ENCODE results near the gene SYT7.
A peak's percentile ranks its signal among the peaks of the same experiment; 100 is the strongest.
"Not testable (repeated sequence)": the region's sequence is repeated elsewhere in the genome, so short reads cannot be mapped to it uniquely, and the experiment has no call there.

Gene SYT7

DNA sequence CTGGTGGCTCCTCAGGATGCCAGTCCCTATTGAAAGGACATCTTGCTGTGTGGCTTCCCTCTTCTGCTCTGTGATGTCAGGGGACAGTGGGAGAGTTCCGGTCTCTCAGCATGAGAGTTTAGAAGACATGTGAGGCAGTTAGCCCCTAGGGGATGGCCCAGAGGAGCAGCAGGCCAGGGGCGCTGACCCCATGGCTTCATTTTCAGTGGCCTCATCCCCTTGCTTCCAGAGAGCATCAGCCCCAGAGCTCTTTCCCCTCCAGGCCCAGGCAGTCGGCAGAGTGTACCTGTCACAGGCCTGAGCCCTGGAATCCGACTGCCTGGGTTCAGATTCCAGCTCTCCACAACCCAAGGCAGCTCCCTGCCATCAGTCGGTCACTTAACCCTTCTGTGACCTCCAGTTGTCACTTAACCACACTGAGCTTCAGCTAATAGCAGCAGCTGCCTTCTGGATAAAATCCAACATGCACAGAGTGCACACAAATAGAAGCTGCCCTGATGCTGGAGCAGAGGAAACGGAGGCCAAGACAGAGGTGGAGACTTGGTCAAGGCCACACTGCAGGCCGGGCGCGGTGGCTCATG is 86.4 kb downstream of the SYT7 start:
- no peak for DNase-seq

DNA sequence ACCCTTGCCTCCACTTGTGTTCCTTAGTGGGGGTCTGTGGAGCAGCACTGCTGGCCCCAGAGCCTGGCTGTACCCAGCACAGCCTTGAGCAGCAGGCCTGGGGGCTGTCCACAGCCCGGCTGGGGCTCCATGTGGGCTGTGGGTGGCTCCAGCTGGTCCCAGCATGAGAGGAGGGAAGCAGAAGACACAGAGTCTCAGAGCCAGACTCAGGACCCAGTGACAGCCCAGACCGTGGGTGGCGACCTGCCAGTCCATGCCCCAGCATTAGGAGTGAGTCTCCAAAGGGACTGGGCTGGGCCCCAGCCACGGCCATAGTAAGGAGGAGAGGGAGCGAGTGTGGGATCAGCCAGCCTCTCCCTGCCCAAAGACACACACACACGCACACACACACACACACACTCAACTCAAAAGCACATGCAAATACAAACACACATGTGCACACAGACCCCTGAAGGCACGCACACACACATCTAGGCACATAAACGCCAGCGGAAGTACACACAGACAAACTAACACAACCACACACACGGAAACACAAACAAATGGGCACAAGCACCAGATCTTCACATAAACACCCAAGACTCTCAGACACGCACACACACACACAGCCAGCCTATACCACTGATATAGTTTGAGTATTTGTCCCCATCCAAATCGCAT is 89.0 kb downstream of the SYT7 start:
- DNase-seq, result no peak

DNA sequence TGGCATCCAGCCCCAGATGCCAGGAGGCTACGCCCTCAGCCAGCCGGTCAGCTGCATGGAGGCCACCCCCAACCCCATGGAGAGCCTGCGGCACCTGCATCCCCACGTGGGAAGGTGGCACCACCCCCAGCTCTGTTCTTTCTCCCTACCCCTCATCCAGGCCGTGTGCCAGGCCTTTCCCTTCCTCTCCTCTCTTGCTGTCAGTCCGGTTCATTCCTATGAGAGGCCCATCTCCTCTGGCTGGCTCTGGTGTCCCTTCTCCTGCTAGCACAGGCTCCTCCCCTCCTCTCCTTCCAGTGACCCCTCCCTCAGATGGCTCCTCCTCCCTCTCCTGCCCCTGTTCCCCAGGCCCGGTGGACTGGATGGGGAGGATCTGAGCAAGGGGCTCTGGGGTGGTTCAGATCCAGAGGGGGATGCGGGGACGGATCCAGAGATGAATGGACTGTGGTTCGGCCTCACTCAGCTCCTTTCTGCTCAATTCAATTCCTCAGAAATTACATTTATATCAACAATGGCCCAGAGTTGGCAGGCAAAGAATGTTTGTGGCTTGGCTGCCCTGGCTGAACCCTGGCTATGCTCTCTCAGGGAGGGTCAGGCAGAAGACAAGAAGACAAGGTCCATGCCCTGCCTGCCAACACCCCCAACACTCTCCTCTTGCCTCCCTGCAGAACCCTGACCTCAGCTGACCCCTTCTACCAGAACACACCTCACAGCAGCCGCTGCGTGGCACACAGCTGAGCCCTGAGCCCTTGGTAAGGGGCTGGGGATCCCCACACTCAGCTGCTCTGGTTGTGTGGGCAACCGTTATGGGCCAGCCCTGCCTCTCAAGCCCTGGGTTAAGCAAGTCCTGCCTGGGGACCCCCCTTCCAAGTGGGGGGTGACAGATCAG is 90.8 kb downstream of the SYT7 start:
- no peak for DNase-seq

DNA sequence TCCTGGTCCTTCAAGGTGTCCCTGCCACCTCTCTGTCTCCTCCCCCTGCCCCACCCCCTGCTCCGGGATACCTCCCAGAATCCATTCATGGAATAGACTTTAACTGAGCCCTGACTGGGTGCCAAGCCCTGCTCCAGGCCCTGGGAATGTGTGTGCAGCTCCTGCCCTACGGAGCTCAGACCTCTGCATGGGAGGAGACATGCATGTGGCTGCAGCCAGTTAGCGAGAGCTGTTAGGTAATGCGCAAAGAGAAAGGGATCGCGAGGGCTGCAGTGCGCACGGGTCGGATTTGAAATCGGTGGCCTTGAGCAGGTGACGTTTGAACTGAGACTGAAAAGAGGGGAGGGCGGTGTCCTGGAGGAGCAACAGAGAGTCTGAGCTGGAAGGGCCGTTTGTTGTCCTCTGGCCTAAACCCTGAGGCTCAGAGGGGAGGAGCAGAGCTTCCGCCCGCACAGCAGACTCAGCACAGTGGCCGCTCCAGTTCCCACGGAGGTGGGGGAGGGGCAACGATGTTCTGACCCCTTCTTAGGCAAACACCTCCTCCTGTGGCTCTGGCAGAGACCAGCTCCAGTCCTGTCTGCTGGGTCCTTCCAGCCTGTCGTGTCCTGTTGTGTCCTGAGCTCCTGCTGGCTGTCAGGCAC is 92.1 kb downstream of the SYT7 start:
- no peak for DNase-seq

DNA sequence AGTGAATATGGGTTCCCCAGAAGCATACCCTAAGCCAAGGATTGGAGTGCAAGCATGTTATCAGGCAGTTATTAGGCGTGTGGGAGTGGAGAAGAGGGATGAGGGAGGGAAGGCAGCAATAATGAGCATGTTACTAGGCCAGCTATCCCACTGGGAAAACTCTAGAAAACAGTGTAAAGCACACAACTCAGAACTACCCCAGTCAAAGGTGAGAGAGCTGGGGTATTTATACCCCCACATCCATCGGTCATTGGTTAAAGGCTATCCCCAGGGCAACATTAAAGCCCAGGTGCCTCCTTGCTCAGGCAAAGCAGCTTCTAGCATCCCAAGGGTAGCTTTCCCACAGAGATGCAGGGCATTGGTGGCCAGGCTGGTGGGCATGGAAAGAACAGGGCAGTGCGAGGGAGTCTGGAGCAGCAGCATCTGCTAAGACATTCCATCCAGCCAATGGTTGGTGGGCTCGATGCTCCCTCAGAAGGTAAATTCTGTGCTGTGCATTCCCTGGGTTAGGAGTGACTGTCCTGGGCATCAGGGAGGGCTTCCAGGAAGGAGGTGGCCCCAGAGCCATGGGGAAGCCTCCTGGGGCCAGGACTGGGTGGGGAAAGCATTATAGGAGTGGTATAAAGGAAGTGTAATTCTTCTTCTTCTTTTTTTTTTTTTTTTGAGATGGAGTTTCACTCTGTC is 93.4 kb downstream of the SYT7 start:
- no peak for DNase-seq

DNA sequence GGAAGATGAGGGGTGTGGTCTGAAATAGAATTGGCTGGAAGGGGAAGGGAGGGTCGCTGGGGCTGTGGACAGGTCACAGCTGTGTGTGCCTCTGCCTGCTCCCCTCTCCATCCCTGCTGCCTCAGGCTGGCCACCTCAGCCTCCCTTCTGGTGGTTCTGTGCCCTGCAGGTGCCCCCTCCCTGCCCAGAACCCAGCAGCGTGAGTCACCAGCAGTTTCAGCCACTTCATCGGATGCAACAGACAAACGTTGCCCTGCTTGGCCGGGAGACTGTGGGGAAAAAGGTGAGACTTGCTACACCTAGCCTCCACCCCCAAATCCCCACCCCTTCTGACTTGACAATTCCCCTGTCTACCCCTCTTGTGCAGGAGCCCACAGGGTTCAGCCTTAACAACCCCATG is 94.1 kb downstream of the SYT7 start:
- no peak for DNase-seq

DNA sequence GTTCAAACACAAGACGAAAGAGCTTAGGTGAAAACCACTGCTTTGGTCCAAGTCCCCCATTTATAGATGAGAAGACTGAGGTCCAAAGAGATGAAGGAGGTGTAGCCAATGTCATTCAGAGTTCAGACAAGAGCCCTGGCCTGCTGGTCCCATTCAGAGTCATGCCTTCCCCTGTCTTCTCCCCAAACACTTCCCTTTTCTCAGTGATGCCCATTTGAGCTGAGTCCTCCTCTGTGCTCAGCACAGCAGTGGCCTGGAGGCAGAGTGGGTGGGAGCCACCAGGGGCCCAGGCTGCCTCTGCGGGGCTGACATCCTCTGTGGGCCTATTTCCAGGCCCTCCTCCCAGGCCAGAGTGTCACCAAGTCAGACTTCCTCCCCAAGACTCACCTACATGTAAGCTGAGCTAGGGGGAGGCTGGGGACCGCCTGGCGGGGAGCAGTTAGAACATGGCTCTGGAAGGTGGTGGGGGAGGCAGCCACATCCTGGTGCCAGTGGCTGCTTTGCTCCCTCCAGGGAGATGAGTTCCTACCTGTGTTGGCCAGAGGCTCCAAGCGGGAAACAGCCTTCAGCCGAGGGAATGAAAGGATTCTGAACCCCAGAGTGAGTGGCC is 94.8 kb downstream of the SYT7 start:
- DNase-seq, result no peak

DNA sequence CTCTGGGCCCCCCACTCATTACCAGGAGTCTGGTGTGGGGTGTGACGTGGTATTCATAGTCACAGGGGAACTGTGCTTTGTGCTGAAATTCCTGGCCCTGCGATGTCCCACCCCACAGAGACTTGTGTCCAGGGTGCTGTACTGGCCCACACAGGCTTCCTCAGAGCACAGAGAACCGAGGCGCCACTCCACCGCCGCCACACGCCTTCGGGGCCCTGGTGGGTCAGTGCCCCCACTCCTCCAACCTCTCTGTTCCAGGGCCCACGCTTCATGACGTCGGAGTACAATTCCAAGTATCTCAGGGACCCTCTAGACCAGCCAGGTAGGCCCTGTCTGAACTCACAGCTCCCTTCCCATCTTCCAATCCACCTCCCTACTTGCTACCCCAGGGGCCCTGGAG is 95.8 kb downstream of the SYT7 start:
- DNase-seq, result no peak

DNA sequence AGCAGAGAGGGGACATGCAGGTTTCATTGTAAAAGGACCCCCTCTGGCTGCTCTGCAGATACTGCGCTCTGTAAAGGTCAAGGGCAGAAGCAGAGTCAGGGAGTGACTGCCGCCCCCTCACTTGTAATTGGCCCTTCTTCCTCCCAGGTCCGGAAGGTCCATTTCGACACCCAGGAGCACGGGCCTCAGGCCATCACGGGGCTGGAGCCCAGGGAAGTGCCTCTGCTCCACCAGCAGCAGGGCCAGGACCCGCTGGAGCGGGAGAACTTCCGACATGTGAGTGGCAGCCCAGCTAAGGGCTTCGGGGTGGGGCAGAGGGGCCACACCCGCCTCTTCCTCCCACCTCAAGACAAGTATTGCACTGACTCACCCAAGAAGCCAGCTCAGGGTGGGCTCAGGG is 96.3 kb downstream of the SYT7 start:
- no peak for DNase-seq

DNA sequence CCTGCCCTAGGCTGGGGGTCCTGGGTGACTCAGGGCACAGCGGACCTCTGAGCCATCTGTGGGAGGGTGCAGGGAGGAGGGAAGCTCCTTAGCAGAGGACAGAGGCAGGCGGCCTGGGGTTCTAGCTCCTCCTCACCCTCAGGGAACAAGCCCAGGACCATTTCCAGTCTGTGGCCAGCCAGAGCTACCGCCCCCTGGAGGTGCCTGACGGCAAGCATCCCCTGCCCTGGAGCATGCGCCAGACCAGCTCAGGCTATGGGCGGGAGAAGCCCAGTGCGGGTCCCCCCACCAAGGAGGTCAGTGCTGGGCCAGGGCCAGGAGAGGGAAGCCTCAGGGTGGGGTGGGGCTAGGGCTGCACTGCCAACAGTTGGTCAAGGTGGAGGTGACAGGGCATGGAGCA is 98.4 kb downstream of the SYT7 start:
- no peak for DNase-seq

DNA sequence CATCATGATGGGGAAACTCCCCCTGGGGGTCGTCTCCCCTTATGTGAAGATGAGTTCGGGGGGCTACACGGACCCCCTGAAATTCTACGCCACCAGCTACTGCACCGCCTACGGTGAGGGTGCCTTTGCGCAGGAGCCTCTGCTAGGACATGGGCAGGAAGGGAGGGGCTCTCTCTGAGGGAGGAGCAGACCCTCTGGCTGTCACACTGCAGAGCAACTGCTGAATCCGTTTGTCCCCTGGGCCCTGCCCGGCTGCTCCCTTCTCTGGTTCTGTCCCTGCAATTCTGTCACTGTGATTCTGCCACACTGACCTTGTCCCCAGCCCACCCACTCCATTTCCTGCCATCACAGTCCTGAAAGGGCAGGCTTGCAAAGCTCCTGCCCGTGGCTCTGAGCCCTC is 99.1 kb downstream of the SYT7 start:
- DNase-seq, result no peak

DNA sequence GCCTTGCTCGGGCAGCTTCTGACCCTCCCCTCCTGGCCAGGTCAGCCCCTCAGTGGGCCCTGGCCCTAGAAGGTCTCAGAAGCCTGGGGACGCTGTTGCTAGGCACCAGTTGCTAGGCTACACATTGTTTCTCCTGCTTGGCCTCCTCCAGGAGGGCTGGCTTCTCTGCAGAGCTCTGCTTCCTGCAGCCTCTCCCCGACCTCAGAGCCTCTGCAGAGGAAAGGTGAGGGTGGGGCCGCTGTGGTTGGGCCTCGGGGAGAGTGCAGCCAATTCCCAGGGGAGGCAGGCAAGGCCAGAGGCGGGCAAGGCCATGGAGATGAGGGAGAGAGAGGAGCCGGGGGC is 99.9 kb downstream of the SYT7 start:
- no peak for DNase-seq

DNA sequence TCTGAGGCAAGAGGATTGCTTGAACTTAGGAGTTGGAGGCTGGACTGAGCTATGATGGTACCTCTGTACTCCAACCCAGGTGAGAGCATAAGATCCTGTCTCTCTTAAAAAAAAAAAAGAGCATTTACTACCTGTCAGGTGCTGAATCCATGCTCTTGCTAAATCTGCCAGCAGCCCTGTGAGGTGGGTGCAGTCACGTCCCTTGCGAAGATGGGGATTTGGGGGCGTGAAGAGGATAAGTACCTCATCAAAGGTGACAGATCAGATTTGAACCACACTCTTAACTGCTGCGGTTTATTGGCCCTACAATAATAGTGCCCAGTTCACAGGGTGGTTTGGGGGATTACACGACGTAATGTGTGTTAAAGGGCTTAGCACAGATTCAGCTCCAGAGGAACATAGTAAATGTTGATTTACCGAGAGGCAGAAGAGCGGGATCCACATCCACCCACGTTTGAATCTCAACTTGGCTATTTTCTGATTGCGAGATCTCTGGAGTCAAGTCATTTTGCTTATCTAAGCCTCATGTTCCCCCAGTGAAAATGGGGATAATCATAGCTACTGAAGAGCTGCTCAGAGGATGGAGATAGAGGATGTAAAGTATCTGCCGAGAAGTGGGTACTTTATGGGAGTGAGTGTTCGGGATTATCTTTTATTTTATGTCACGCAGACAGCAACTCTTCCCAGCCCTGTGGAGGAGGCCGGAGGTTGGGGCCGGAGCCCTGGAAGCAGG is 100.4 kb downstream of the SYT7 start:
- DNase-seq, result no peak

DNA sequence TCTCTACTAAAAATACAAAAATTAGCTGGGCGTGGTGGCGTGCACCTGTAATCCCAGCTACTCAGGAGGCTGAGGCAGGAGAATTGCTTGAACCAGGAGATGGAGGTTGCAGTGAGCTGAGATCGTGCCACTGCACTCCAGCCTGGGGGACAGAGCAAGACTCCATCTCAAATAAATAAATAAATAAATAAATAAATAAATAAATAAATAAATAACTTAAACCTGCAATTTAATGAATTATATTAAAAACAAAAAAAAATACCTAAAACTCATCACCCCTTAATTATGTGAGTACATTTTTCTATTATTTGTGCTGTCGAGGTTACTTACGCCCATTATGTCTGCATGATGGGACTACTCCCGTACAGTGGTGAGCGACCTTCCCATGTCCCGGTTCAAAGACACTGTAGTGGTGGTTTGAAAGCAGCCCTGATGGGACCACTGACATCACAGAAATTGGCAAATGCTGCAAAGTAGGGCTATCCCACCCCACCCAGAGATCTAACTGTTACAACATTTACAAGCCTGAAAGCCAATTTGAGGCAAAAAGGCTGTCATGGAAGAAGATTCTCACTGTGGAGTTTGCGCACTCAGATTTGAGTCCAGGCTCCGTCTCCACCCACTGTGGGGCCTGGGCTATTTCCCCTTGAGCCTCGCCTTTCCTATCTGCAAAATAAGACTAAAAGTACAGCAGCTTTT is 101.4 kb downstream of the SYT7 start:
- DNase-seq, result not testable (repeated sequence)

DNA sequence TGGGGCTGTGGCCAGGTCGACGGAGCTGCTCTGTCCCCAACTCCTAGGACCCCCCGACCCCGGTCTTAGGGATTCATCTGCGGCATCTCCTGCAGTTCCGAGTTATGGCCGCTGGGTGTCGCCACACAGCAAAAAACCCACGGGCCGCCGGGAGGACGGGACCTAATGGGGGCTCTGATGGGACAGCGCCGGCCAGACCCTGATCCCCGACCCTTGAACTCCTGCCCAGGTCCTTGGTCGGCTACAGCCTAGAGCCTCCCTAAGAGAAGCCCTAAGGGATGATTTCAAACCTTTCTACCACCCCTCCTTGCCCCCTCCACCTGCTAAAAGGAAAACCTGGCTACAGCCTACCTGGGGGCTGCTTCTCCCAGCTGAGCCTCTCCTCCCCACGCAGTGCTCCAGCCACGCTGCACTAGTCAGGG is 103.1 kb downstream of the SYT7 start:
- DNase-seq, result peak; percentile 18 to 37 (median 27)

DNA sequence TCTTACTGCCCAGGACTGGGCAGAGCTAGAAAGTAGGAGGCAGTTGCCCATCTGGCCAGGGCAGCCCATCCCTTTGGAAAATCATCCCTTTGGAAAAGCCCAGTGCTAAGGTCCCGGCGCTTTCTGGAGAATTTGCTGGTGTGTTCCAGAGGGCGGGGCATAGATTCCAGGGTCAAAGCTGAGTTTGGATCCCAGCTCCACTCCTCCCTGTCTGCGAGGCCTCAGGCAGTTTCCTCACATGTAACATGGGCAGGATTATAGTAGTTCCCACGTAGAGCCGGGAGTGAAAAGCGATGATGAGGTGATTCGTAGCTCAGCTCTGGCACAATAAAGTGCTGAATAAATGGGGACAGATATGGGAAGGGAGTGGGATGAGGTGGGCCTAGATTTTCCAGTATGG is 103.8 kb downstream of the SYT7 start:
- DNase-seq, result no peak

DNA sequence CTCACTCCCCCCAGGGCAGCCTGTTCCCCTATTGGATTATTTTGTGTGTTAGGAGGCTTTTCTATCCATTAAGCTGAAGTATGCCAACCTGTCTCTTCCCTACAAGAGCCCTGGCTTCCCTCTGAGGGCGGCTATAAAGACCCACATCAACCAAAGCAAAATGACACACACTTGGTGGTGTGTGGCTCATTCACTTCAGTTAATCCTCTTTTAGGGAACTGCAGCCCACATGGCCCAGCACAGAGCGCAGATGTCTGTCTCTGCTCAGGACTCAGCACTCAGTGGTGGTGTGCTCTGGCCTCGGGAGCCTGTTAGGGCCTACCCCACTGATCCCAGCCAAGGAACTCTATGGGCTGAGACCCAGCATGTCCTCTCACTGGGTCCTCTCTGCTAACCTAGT is 104.5 kb downstream of the SYT7 start:
- no peak for DNase-seq

DNA sequence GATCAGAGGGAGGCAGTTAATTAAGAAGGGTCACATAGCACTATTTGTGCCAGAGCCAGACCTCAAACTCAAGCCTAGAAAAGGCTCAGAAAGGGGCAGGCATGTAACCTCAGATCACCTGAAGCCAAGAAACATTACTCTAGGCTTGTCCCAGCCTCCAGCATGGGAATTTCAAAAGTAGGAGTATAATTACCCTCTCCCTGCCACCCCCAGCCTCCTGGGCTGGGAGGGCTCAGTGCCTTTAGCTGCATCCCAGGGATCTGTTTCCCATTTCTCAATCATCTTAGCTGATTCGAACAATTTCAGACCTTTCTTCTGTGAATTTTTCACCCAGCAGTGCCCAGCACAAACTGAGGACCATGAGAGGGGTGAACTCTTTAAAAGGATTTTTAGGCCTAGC is 105.4 kb downstream of the SYT7 start:
- DNase-seq, result no peak

DNA sequence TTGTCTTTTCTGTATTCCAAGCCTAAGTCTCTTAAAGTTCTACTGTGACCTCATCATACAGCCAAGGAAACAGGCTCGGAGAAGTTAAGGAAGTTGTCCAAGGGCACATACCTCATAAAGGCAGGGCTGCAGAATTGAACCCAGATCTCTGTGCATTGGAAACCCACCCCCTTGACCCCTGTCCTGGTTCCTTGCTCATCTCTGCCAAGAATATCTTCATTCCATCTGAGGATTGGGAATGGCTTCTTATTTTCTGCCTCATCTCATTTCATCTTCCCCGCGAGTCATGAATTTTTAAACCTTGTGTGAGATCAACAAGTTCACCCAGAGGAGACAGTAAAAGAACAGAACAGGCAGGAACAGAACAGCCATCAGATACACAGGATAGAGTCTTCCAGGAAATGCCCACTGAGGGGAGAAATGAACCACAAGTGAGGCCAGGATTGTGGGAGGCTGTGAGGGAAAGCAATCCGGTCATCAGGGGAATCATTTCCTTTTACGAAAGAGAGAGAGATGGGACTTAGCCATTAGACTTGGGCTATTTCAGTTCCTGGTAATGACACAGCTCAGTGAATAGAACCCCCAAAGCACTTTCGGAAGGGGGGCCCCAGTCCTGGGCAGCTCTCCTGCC is 106.7 kb downstream of the SYT7 start:
- DNase-seq, result no peak

DNA sequence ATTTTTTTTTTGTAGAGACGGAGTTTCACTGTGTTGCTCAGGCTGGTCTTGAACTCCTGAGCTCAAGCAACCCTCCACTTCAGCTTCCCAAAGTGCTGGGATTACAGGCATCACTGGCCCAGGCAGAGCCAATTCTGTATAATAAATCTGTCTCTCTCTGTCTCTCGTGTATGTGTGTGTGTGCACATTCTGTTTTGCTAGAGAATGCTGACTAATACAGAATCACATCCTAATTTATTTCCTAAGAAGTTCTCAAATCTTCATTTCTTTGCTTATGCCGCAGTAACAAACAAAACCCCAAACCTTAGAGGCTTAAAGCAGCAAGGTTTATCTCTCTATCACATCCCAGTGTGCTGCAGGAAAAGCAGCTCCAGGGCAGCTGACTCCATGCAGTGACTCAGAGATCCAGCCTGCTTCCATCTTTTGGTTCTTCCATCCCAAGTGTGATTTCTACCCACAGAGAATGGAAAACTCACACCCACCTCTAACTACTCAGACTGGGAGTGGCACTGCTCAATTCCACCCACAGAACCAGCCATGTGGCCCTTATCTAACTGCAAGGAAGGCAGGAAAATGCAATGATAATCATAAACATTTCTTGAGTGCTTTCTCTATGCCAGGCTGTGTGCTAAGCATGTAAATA is 107.4 kb downstream of the SYT7 start:
- DNase-seq, result no peak

Measured in T-helper 2 cell (primary cell).